ENCODE data around the gene ORC6. TPM values are rescaled to one million over a fixed set of nuclear protein-coding genes. Genes with fewer than 3 reads are reported as not detected.

ORC6 gene
- total and polyA plus RNA-seq, 8 donors = 0.09 to 1.2 (median 0.53) TPM

GRCh38 chr16:46720619-46721018, 31.2 kb downstream of the ORC6 start:
- no peak for TF ChIP-seq CTCF (IDR thresholded peaks at IDR 0.05)
- no peak for DNase-seq

GRCh38 chr16:46721885-46722284, 32.4 kb downstream of the ORC6 start:
- intact Hi-C loops (cut with DNase I) = no loop called here
- H3K36me3 ChIP-seq = no peaks in the 10 kb centered on the region
- ATAC-seq = no peak
- TF ChIP-seq CTCF (IDR thresholded peaks at IDR 0.05) = no peak
- no peak for DNase-seq
- H3K27me3 ChIP-seq = no peaks in the 10 kb centered on the region
- 80 to 92% methylated on average over 4 of the region's 4 CpGs for WGBS, 2 donors
- no peak overlapping the region for H3K27ac ChIP-seq
- H3K4me1 ChIP-seq = no peaks in the 10 kb centered on the region
- H3K4me3 ChIP-seq = no peak overlapping the region
- no peaks in the 10 kb centered on the region for H3K9me3 ChIP-seq
- FAIRE-seq = no peak

More at GRCh38 chr16:46720619-46721018, 31.2 kb downstream of the ORC6 start:
- Histone ChIP-seq H3K4me3 (no peak overlapping the region), H3K27ac (no peak overlapping the region), H3K9me3 (no peaks in the 10 kb centered on the region), H3K4me1 (no peaks in the 10 kb centered on the region), H3K27me3 (no peaks in the 10 kb centered on the region), H3K36me3 (no peaks in the 10 kb centered on the region)
- no peak for ATAC-seq
- 84 to 92% methylated on average over 2 of the region's 2 CpGs for WGBS, 2 donors
- FAIRE-seq = no peak
- intact Hi-C loops (cut with DNase I) = no loop called here

- 87 to 97% methylated on average over 7 of the region's 7 CpGs for WGBS, 2 donors
- intact Hi-C loops (cut with DNase I) = no loop called here
- Histone ChIP-seq H3K36me3 (no peaks in the 10 kb centered on the region), H3K9me3 (no peaks in the 10 kb centered on the region), H3K27ac (no peak overlapping the region), H3K4me1 (no peaks in the 10 kb centered on the region), H3K27me3 (no peaks in the 10 kb centered on the region), H3K4me3 (no peak overlapping the region)
- no peak for DNase-seq
- FAIRE-seq = no peak
- no peak for ATAC-seq
- TF ChIP-seq CTCF (IDR thresholded peaks at IDR 0.05) = no peak
These were observed 37.7 kb downstream of the ORC6 start for GRCh38 chr16:46727184-46727583.

GRCh38 chr16:46727630-46728029, 38.2 kb downstream of the ORC6 start:
- no peak for TF ChIP-seq CTCF (IDR thresholded peaks at IDR 0.05)
- Histone ChIP-seq H3K9me3 (no peaks in the 10 kb centered on the region), H3K36me3 (no peaks in the 10 kb centered on the region), H3K27ac (no peak overlapping the region), H3K4me3 (no peak overlapping the region), H3K4me1 (no peaks in the 10 kb centered on the region), H3K27me3 (no peaks in the 10 kb centered on the region)
- intact Hi-C loops (cut with DNase I) = no loop called here
- 90 to 94% methylated on average over 9 of the region's 9 CpGs for WGBS, 2 donors
- DNase-seq (no peak), ATAC-seq (no peak), FAIRE-seq (no peak)

GRCh38 chr16:46728806-46729205, 39.3 kb downstream of the ORC6 start:
- intact Hi-C loops (cut with DNase I) = no loop called here
- no peaks in the 10 kb centered on the region for H3K4me1 ChIP-seq
- no peak overlapping the region for H3K4me3 ChIP-seq
- DNase-seq (no peak), FAIRE-seq (no peak), ATAC-seq (no peak)
- H3K36me3 ChIP-seq = no peaks in the 10 kb centered on the region
- no peaks in the 10 kb centered on the region for H3K27me3 ChIP-seq
- no peaks in the 10 kb centered on the region for H3K9me3 ChIP-seq
- 64 to 65% methylated on average over 14 of the region's 14 CpGs for WGBS, 2 donors
- TF ChIP-seq CTCF (IDR thresholded peaks at IDR 0.05) = no peak
- H3K27ac ChIP-seq = no peak overlapping the region

All from pancreas (tissue), 10 donors.